Measurements from ENCODE around the gene AMOTL2.

- TF ChIP-seq CTCF (IDR thresholded peaks at IDR 0.05; ENCODE audit: low read length), result no peak
- TF ChIP-seq EZH2 (IDR thresholded peaks at IDR 0.05; ENCODE audit: borderline replicate concordance, low read length), result no peak
Measured at GRCh38 chr3:134381076-134381475, 6.8 kb upstream of the AMOTL2 start.
